K562 (cell line): ENCODE results near the gene ARV1. TPM values are rescaled to one million over a fixed set of nuclear protein-coding genes. Genes with fewer than 3 reads are reported as not detected.

ENCODE experiments used
- C11orf30 ChIP-seq: fragments of 450-650 bp; IDR thresholded peaks from 2 replicates; pipeline ENCODE4 v1.6.1; 2016; ENCODE audit warnings: low read depth, mild to moderate bottlenecking
- CTBP1 ChIP-seq: fragments of 450-650 bp; IDR thresholded peaks from 2 replicates; pipeline ENCODE4 v1.6.1; 2016; ENCODE audit warnings: borderline replicate concordance
- IRF2 ChIP-seq: sonication (generic); formaldehyde crosslinking; IDR thresholded peaks from 2 replicates; pipeline ENCODE4 v1.8.1; 2022; ENCODE audit warnings: mild to moderate bottlenecking, missing genetic modification reagents
- KDM5B ChIP-seq: fragments of 200-600 bp; sonication (generic); IDR thresholded peaks from 2 replicates; pipeline ENCODE4 v1.6.1; 2012; ENCODE audit warnings: low read depth, mild to moderate bottlenecking, moderate library complexity, low read length, control low read depth, inconsistent platforms; ENCODE audit not compliant: insufficient replicate concordance
- LEF1 ChIP-seq: fragments of 450-650 bp; IDR thresholded peaks from 2 replicates; pipeline ENCODE4 v1.6.1; 2016; ENCODE audit warnings: mild to moderate bottlenecking
- MAFF ChIP-seq: IDR thresholded peaks from 2 replicates; pipeline ENCODE4 v1.6.1; 2012; ENCODE audit warnings: low read length, improper control_type of control experiment
- MAZ ChIP-seq, 2 experiments: fragments of 450-650 bp in 1 of 2; sonication (generic) in 1 of 2; formaldehyde crosslinking; IDR thresholded peaks in 1 of 2; conservative IDR thresholded peaks in 1 of 2; 2 replicates each; pipeline versions ENCODE4 v1.4.0 to v1.5.0; 2020; ENCODE audit warnings: mild to moderate bottlenecking in 1 of 2, missing genetic modification reagents in 1 of 2
- NFE2 ChIP-seq: IDR thresholded peaks from 2 replicates; pipeline ENCODE4 v1.6.1; 2014; ENCODE audit warnings: antibody characterized with exemption, low read depth
- PHF8 ChIP-seq: fragments of 200-600 bp; sonication (generic); IDR thresholded peaks from 2 replicates; pipeline ENCODE4 v1.6.1; 2012; ENCODE audit warnings: mixed run types, mild to moderate bottlenecking, inconsistent platforms, low read length, moderate library complexity, borderline replicate concordance
- POLR2B ChIP-seq: fragments of 450-650 bp; IDR thresholded peaks from 2 replicates; pipeline ENCODE4 v1.6.1; 2018; ENCODE audit warnings: low read depth; ENCODE audit not compliant: partially characterized antibody
- RAD21 ChIP-seq, 2 experiments: fragments of 250-450 bp in 1 of 2; fragments of 450-650 bp in 1 of 2; sonication (Bioruptor Pico) in 1 of 2; formaldehyde crosslinking in 1 of 2; IDR thresholded peaks in 1 of 2; conservative IDR thresholded peaks in 1 of 2; 2 replicates each; pipeline versions ENCODE4 v1.4.0 to v1.8.0; 2020 to 2022; ENCODE audit warnings: mild to moderate bottlenecking in 2 of 2, moderate library complexity in 1 of 2
- RCOR1 ChIP-seq, 2 experiments: IDR thresholded peaks; 2 replicates each; pipeline ENCODE4 v1.6.1; 2012; ENCODE audit warnings: low read depth in 2 of 2, low read length in 2 of 2, borderline replicate concordance in 1 of 2, improper control_type of control experiment in 1 of 2
- TEAD4 ChIP-seq, 2 experiments: sonication (generic) in 1 of 2; formaldehyde crosslinking in 1 of 2; IDR thresholded peaks; 2 replicates each; pipeline versions ENCODE4 v1.6.1 to v1.8.0; 2012 to 2022; ENCODE audit warnings: borderline replicate concordance in 1 of 2, inconsistent platforms in 1 of 2, low read length in 1 of 2, mild to moderate bottlenecking in 1 of 2, missing genetic modification reagents in 1 of 2
- ZBTB12 ChIP-seq: fragments of 250-450 bp; sonication (Bioruptor Pico); IDR thresholded peaks from 2 replicates; pipeline ENCODE4 v1.4.0; 2020
- ZBTB2 ChIP-seq: fragments of 450-650 bp; IDR thresholded peaks from 2 replicates; pipeline ENCODE4 v1.6.1; 2016; ENCODE audit warnings: antibody characterized with exemption
- ZNF280B ChIP-seq: fragments of 250-450 bp; sonication (Bioruptor Pico); IDR thresholded peaks from 2 replicates; pipeline ENCODE4 v1.5.1; 2021; ENCODE audit warnings: mild to moderate bottlenecking
- ZNF347 ChIP-seq: fragments of 450-650 bp; formaldehyde crosslinking; IDR thresholded peaks from 2 replicates; pipeline ENCODE4 v1.4.0; 2020; ENCODE audit warnings: low read depth, mild to moderate bottlenecking, moderate library complexity
- ZNF589 ChIP-seq: fragments of 200-800 bp; sonication (Bioruptor generic); IDR thresholded peaks from 2 replicates; pipeline ENCODE4 v1.6.1; 2016; ENCODE audit warnings: low read depth, missing genetic modification characterization, missing compliant biosample characterization
- polyA plus RNA-seq, 8 experiments: library from polyadenylated mRNA; depleted of rRNA in 4 of 8; stranded (reverse) in 5 of 8; unstranded in 3 of 8; fragments of >200 nt; fragmentation: Nextera tagmentation in 2 of 8; fragmentation: Illumina TruSeq in 1 of 8; extraction: Ambion mirVana in 2 of 8; extraction: Trizol in 1 of 8; gene quantifications; 2 replicates each; pipeline versions ENCODE4 v1.2.1 to v1.2.3, GENCODE V29; 2011 to 2014; ENCODE audit warnings: inconsistent platforms in 1 of 8, missing spikeins in 1 of 8
- total RNA-seq, 7 experiments: library from RNA; depleted of rRNA in 6 of 7; stranded (reverse); fragments of >200 nt in 6 of 7; fragmentation: Illumina TruSeq in 2 of 7; extraction: Trizol in 2 of 7; gene quantifications; 2 replicates each; pipeline versions ENCODE4 v1.2.1 to v1.2.3, GENCODE V29; 2011 to 2021; ENCODE audit warnings: low replicate concordance in 1 of 7
- TF ChIP-seq, protein P1 (sequence below): sonication (generic); formaldehyde crosslinking; IDR thresholded peaks from 2 replicates; pipeline ENCODE4 v1.8.1; 2023; ENCODE audit warnings: mild to moderate bottlenecking, missing genetic modification reagents

Gene ARV1
- total and polyA plus RNA-seq, 9 of the 15 experiments (the other 6 are each of a cell fraction or from before 2014, with no cell fraction given), result 54.8 to 139 (median 74.0) TPM

DNA sequence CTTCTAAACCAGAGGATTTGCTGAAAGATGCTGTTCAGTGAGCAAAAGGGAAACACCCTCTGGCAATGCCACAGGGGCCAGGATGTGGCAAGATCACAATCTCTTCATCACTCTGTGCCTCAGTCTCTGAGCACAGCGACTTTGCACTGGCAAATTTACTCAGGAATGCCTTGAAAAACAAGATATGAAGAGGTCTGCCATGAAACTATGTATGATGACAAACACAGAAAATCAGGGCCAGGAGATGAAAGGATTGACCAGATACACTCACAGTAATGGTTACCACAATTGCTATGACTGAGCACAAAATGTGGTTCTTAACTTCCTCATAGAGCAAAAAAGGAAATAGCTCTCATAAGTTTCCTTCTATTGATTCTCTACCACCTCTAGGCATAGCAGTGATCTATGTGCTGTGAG is 6.0 kb upstream of the ARV1 start (continued):
- TF ChIP-seq LEF1 (peak; percentile 53; the same call in 1 of the 2 replicates), RCOR1 (IDR thresholded peaks at IDR 0.05; ENCODE audit: borderline replicate concordance in 1 of 2, low read depth in 2 of 2, low read length in 2 of 2) (peak; percentile 89 to 97; a peak in 3 of 4 replicates), TEAD4 (IDR thresholded peaks at IDR 0.05; ENCODE audit: low read length) (peak; percentile 64; the same call in 1 of the 2 replicates), TEAD4 (CRISPR knock-in tag; IDR thresholded peaks at IDR 0.05; ENCODE audit: borderline replicate concordance) (no peak), MAZ (CRISPR knock-in tag; conservative IDR thresholded peaks at IDR 0.05 in 1 of 2, IDR thresholded peaks at IDR 0.05 in 1 of 2) (0 out of 4 replicates have a peak, but pooled peaks of 1 of the 2 experiments have one; percentile 12), ZNF347 (no peak), ZNF589 (no peak), PHF8 (no peak), NFE2 (peak; percentile 92), KDM5B (no peak), ZBTB12 (CRISPR knock-in tag) (no peak), C11orf30 (peak; percentile 18; the same call in 1 of the 2 replicates), IRF2 (no peak), POLR2B (no peak), MAFF (peak; percentile 32; the same call in 1 of the 2 replicates), CTBP1 (no peak), ZNF280B (CRISPR knock-in tag) (no peak), RAD21 (CRISPR knock-in tag; conservative IDR thresholded peaks at IDR 0.05 in 1 of 2, IDR thresholded peaks at IDR 0.05 in 1 of 2) (0 out of 4 replicates have a peak, but pooled peaks of 1 of the 2 experiments have one; percentile 13), ZBTB2 (no peak)
- TF ChIP-seq, protein P1, sequence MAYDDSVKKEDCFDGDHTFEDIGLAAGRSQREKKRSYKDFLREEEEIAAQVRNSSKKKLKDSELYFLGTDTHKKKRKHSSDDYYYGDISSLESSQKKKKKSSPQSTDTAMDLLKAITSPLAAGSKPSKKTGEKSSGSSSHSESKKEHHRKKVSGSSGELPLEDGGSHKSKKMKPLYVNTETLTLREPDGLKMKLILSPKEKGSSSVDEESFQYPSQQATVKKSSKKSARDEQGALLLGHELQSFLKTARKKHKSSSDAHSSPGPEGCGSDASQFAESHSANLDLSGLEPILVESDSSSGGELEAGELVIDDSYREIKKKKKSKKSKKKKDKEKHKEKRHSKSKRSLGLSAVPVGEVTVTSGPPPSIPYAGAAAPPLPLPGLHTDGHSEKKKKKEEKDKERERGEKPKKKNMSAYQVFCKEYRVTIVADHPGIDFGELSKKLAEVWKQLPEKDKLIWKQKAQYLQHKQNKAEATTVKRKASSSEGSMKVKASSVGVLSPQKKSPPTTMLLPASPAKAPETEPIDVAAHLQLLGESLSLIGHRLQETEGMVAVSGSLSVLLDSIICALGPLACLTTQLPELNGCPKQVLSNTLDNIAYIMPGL (CRISPR knock-in tag), result no peak
